Measurements from ENCODE around the gene AACS.
A peak's percentile ranks its signal among the peaks of the same experiment; 100 is the strongest.

The AACS gene

GRCh38 chr12:125140279-125141209 is 75.3 kb downstream of the AACS start:
- no peak for TF ChIP-seq SIN3A (IDR thresholded peaks at IDR 0.05; ENCODE audit: borderline replicate concordance, insufficient read depth, low read length)
- no peak for TF ChIP-seq FOXP2 (optimal IDR thresholded peaks at IDR 0.05; ENCODE audit: borderline replicate concordance, extremely low read depth, extremely low read length, insufficient read depth)
- TF ChIP-seq TAF1 (IDR thresholded peaks at IDR 0.05; ENCODE audit: borderline replicate concordance, insufficient read depth, low read length), result no peak
- no peak for TF ChIP-seq REST (IDR thresholded peaks at IDR 0.05; ENCODE audit: insufficient read depth in 1 of 2, low read depth in 2 of 2, low read length in 2 of 2)
- no peak for TF ChIP-seq POLR2AphosphoS5 (IDR thresholded peaks at IDR 0.05; ENCODE audit: low read depth, low read length)

- TF ChIP-seq REST (IDR thresholded peaks at IDR 0.05; ENCODE audit: insufficient read depth in 1 of 2, low read depth in 2 of 2, low read length in 2 of 2) (no peak), SIN3A (IDR thresholded peaks at IDR 0.05; ENCODE audit: borderline replicate concordance, insufficient read depth, low read length) (no peak), TAF1 (IDR thresholded peaks at IDR 0.05; ENCODE audit: borderline replicate concordance, insufficient read depth, low read length) (no peak), POLR2AphosphoS5 (IDR thresholded peaks at IDR 0.05; ENCODE audit: low read depth, low read length) (no peak), FOXP2 (optimal IDR thresholded peaks at IDR 0.05; ENCODE audit: borderline replicate concordance, extremely low read depth, extremely low read length, insufficient read depth) (no peak)
Measured at GRCh38 chr12:125142601-125143000, 77.4 kb downstream of the AACS start.

GRCh38 chr12:125143491-125143890 is 78.3 kb downstream of the AACS start:
- TF ChIP-seq FOXP2 (optimal IDR thresholded peaks at IDR 0.05; ENCODE audit: borderline replicate concordance, extremely low read depth, extremely low read length, insufficient read depth), result peak; percentile 30
- TF ChIP-seq SIN3A (IDR thresholded peaks at IDR 0.05; ENCODE audit: borderline replicate concordance, insufficient read depth, low read length), result no peak
- no peak for TF ChIP-seq TAF1 (IDR thresholded peaks at IDR 0.05; ENCODE audit: borderline replicate concordance, insufficient read depth, low read length)
- no peak for TF ChIP-seq REST (IDR thresholded peaks at IDR 0.05; ENCODE audit: insufficient read depth in 1 of 2, low read depth in 2 of 2, low read length in 2 of 2)
- no peak for TF ChIP-seq POLR2AphosphoS5 (IDR thresholded peaks at IDR 0.05; ENCODE audit: low read depth, low read length)

GRCh38 chr12:125145196-125145595 is 80.0 kb downstream of the AACS start:
- TF ChIP-seq FOXP2 (optimal IDR thresholded peaks at IDR 0.05; ENCODE audit: borderline replicate concordance, extremely low read depth, extremely low read length, insufficient read depth) (no peak), SIN3A (IDR thresholded peaks at IDR 0.05; ENCODE audit: borderline replicate concordance, insufficient read depth, low read length) (no peak), REST (IDR thresholded peaks at IDR 0.05; ENCODE audit: insufficient read depth in 1 of 2, low read depth in 2 of 2, low read length in 2 of 2) (no peak), POLR2AphosphoS5 (IDR thresholded peaks at IDR 0.05; ENCODE audit: low read depth, low read length) (no peak), TAF1 (IDR thresholded peaks at IDR 0.05; ENCODE audit: borderline replicate concordance, insufficient read depth, low read length) (no peak)

All from PFSK-1 (cell line).